ENCODE data around the gene CHRNA1. TPM values are rescaled to one million over a fixed set of nuclear protein-coding genes. Genes with fewer than 3 reads are reported as not detected.

CHRNA1 gene
- total RNA-seq, 1 experiment from 2014 or later: not detected

- H3K4me1 Mint-ChIP-seq (ENCODE audit: insufficient read depth, unreplicated experiment): no peaks in the 10 kb centered on the region
- TF ChIP-seq CTCF (IDR thresholded peaks at IDR 0.05; ENCODE audit: unreplicated experiment): no peak
- intact Hi-C loops (cut with micrococcal nuclease): loop anchor here (1.0 to 5.0 kb wide), 2 partner anchors 76 to 214 kb away; no protein-coding TSS in a partner anchor
- no peak overlapping the region for H3K27ac Mint-ChIP-seq (ENCODE audit: low read depth, unreplicated experiment)
- H3K4me3 Mint-ChIP-seq (ENCODE audit: unreplicated experiment): no peak overlapping the region
- no peaks in the 10 kb centered on the region for H3K27me3 Mint-ChIP-seq (ENCODE audit: insufficient read depth, unreplicated experiment)
- no peak for DNase-seq (ENCODE audit: unreplicated experiment)
- no peaks in the 10 kb centered on the region for H3K36me3 Mint-ChIP-seq (ENCODE audit: insufficient read depth, unreplicated experiment)
- CTCF ChIA-PET: interaction anchor here (0.6 to 9.2 kb wide), 47 partner anchors 9 to 1325 kb away, joined by 3 to 259 read pairs (median 5); partner anchors contain the start of gene CHN1
- BruUV-seq (replicated peaks): no TSS peak
- POLR2A ChIA-PET: interaction anchor here (0.7 to 3.4 kb wide), 12 partner anchors 13 to 343 kb away, joined by 3 to 22 read pairs (median 4); partner anchors contain the start of gene CHN1
- no peaks in the 10 kb centered on the region for H3K9me3 Mint-ChIP-seq (ENCODE audit: unreplicated experiment)
Measured at GRCh38 chr2:174771136-174771535, 6.9 kb upstream of the CHRNA1 start.

GRCh38 chr2:174768557-174768956 lies 4.3 kb upstream of the CHRNA1 start:
- POLR2A ChIA-PET: no interaction called here
- H3K27ac Mint-ChIP-seq (ENCODE audit: low read depth, unreplicated experiment): peak overlapping the region; percentile 11
- CTCF ChIA-PET: interaction anchor here (0.7 to 9.2 kb wide), 4 partner anchors 74 to 223 kb away, joined by 3 to 259 read pairs (median 49); no protein-coding TSS in a partner anchor

GRCh38 chr2:174766271-174766670 lies 2.0 kb upstream of the CHRNA1 start:
- TF ChIP-seq CTCF (IDR thresholded peaks at IDR 0.05; ENCODE audit: unreplicated experiment): no peak
- POLR2A ChIA-PET: no interaction called here
- Mint-ChIP-seq H3K4me3 (ENCODE audit: unreplicated experiment) (no peak overlapping the region), H3K27ac (ENCODE audit: low read depth, unreplicated experiment) (no peak overlapping the region), H3K9me3 (ENCODE audit: unreplicated experiment) (no peaks in the 10 kb centered on the region), H3K4me1 (ENCODE audit: insufficient read depth, unreplicated experiment) (no peaks in the 10 kb centered on the region), H3K36me3 (ENCODE audit: insufficient read depth, unreplicated experiment) (no peaks in the 10 kb centered on the region), H3K27me3 (ENCODE audit: insufficient read depth, unreplicated experiment) (no peaks in the 10 kb centered on the region)
- intact Hi-C loops (cut with micrococcal nuclease): no loop called here
- CTCF ChIA-PET: interaction anchor here (0.6 to 4.7 kb wide), 4 partner anchors 9 to 219 kb away, joined by 3 to 27 read pairs (median 3); no protein-coding TSS in a partner anchor
- BruUV-seq (replicated peaks): no TSS peak
- DNase-seq (ENCODE audit: unreplicated experiment): no peak

More at GRCh38 chr2:174768557-174768956, 4.3 kb upstream of the CHRNA1 start:
- H3K4me3 Mint-ChIP-seq (ENCODE audit: unreplicated experiment): no peak overlapping the region
- DNase-seq (ENCODE audit: unreplicated experiment): no peak
- BruUV-seq (replicated peaks): no TSS peak
- H3K4me1 Mint-ChIP-seq (ENCODE audit: insufficient read depth, unreplicated experiment): no peaks in the 10 kb centered on the region
- H3K36me3 Mint-ChIP-seq (ENCODE audit: insufficient read depth, unreplicated experiment): no peaks in the 10 kb centered on the region
- TF ChIP-seq CTCF (IDR thresholded peaks at IDR 0.05; ENCODE audit: unreplicated experiment): no peak
- no peaks in the 10 kb centered on the region for H3K9me3 Mint-ChIP-seq (ENCODE audit: unreplicated experiment)
- intact Hi-C loops (cut with micrococcal nuclease): no loop called here
- H3K27me3 Mint-ChIP-seq (ENCODE audit: insufficient read depth, unreplicated experiment): no peaks in the 10 kb centered on the region

- CTCF ChIA-PET: interaction anchor here (0.6 to 4.7 kb wide), 6 partner anchors 10 to 329 kb away, joined by 3 to 27 read pairs (median 3); no protein-coding TSS in a partner anchor
- intact Hi-C loops (cut with micrococcal nuclease): no loop called here
- no peak overlapping the region for H3K27ac Mint-ChIP-seq (ENCODE audit: low read depth, unreplicated experiment)
- POLR2A ChIA-PET: no interaction called here
- TF ChIP-seq CTCF (IDR thresholded peaks at IDR 0.05; ENCODE audit: unreplicated experiment): no peak
- H3K36me3 Mint-ChIP-seq (ENCODE audit: insufficient read depth, unreplicated experiment): no peaks in the 10 kb centered on the region
- no peaks in the 10 kb centered on the region for H3K9me3 Mint-ChIP-seq (ENCODE audit: unreplicated experiment)
- no peaks in the 10 kb centered on the region for H3K27me3 Mint-ChIP-seq (ENCODE audit: insufficient read depth, unreplicated experiment)
- H3K4me3 Mint-ChIP-seq (ENCODE audit: unreplicated experiment): no peak overlapping the region
- no peaks in the 10 kb centered on the region for H3K4me1 Mint-ChIP-seq (ENCODE audit: insufficient read depth, unreplicated experiment)
- no TSS peak for BruUV-seq (replicated peaks)
- DNase-seq (ENCODE audit: unreplicated experiment): no peak
Measured at GRCh38 chr2:174765576-174765975, 1.3 kb upstream of the CHRNA1 start.

Data from MCF 10A (cell line).